NCI-H345 treated with DMSO at 0.1 percent for 48 hours (cell line): ENCODE results near the gene ZNF619.

Source experiments
- DNase-seq: peaks from one replicate; lab custom pipeline; 2025; ENCODE audit not compliant: unreplicated experiment; lab: John Stamatoyannopoulos, UW

Gene ZNF619

DNA sequence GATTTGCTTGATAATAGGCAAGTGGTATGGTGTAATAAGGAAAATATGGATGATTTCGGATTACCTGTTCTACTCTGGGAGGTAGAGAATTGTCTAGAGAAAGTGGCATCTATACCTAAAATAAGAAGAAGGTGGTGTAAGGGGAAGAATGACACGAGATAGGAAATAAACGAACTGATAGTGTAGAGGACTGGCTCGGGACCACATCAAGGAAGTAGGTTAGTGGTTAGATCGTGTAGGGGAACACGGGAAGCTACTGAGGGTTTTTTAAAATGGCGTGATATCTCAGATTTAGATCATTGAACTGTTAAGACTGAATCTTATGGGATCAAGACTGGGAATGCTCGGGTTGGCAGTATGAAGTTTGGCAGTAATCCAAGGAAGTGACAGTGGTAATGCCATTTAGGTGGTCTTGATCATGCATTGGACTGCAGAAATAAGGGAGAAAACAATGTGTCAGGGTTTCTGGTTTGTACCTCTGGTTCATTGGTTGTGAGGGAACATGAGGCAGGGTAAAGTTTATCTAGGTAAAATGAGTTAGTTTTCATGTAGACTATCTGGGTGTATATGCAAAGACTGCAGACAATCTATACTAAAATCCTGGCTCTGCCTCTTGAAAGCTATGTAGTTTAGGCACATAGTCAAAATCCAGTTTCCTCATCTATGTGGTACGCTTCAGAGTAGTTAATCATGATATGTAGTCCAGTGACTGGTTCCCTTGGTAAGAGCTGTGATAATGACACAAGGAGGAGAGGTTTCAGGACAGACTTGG lies 12.4 kb upstream of the ZNF619 start:
- no peak for DNase-seq

GRCh38 chr3:40465111-40465407 lies 11.9 kb upstream of the ZNF619 start:
- DNase-seq, result no peak

DNA sequence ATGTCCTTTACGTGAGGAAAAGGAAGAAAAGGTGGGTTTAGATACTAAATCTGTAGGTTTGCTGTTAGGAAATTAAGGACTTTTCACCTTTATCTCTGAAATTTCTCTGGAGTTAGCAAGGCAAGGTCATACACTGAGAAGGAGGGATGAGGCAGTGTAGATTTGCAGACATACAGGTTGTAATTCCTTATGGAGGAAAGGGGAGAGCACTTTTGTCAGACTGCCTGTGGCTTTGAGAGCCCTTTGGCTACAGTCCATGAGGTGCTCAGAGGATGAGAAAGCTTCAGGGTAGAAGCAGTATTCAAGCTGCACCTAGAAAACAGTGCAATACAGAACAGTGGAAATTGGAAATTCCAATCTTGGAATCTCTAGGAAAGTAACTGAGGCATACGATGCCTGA lies 11.5 kb upstream of the ZNF619 start:
- no peak for DNase-seq

- DNase-seq, result no peak
Observed at GRCh38 chr3:40468018-40468417, 8.9 kb upstream of the ZNF619 start.

- no peak for DNase-seq
Observed at GRCh38 chr3:40470701-40471100, 6.2 kb upstream of the ZNF619 start.

- no peak for DNase-seq
Observed at GRCh38 chr3:40477666-40478065, 744 bp downstream of the ZNF619 start.

DNA sequence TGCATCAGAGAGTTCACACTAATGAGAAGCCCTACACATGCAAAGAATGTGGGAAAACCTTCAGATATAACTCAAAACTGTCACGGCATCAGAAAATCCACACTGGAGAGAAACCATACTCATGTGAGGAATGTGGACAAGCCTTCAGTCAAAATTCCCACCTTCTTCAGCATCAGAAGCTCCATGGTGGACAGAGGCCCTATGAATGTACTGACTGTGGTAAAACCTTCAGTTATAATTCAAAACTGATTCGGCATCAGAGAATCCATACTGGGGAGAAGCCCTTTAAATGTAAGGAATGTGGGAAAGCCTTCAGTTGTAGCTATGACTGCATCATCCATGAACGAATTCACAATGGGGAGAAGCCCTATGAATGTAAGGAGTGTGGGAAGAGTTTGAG lies 10.2 kb downstream of the ZNF619 start:
- DNase-seq, result no peak

DNA sequence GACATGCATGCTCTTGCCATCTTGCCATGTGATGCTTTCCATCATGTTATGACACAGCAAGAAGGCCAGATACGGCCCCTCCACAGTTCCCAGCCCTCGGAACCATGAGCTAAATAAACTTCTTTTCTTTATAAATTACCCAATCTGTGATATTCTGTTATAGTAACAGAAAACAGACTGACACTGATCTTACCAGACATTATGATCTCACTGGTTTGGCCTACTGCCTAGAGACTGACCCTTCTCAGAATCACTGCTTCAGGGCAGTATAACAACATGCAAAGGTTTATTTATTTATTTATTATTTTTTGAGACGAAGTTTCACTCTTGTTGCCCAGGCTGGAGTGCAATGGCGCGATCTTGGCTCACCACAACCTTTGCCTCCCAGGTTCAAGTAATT lies 14.0 kb downstream of the ZNF619 start:
- no peak for DNase-seq

DNA sequence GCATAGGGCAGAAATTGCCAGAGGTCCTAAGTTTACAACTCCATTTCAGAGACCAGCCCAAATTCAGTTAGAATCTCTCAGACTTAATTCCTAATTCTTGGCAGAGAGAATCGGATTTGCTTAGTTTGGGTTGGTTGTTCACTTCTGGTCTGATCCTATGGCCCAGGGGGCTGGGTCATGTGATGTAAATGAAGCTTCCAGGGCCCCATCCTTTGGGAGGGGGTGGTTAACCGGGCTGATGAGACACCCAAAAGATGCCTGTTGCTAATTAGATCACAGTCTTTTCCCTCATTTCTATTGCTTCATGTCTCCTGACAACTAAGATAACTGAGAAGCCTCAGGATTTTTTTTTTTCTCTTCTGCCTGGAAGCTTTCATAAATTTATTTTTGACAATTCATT lies 17.8 kb downstream of the ZNF619 start:
- no peak for DNase-seq

DNA sequence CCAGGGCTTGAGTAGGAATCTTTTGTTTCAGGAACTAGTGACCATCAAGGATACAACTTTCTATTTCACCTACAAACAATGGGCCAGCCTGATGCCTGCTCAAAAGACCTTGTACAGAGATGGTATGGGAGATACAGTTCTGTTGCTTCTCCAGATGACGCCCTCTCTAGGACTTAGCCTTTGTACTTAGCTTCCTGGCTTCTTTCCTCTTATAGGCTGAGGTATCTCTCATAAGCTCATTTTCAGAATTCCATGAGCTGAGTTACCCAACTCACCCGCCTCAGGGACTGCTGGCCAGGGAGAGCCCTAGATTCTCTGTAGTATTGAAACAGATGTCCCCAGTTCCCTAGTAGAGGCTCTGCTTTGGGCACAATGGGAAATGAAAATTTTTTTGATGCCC lies 20.4 kb downstream of the ZNF619 start:
- no peak for DNase-seq

GRCh38 chr3:40499952-40500351 lies 23.0 kb downstream of the ZNF619 start:
- no peak for DNase-seq

DNA sequence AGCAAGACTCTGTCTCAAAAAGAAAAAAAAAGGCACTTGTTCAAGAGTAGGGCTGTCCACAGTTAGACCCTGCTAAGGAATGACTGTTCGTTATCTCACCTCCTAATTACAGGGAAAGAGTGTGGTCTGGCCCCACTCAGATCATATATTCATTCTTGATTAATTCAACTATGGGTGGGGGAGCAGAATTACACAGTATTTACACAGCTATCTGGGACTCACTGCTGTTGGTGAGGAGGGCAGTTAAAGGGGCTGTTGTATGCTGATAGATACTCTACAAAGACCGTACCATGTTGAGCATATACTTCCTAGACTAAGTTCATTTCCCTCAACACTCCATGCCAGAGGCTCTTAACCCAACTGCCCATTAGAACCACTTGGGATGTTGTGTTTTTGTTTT lies 25.1 kb downstream of the ZNF619 start:
- no peak for DNase-seq

DNA sequence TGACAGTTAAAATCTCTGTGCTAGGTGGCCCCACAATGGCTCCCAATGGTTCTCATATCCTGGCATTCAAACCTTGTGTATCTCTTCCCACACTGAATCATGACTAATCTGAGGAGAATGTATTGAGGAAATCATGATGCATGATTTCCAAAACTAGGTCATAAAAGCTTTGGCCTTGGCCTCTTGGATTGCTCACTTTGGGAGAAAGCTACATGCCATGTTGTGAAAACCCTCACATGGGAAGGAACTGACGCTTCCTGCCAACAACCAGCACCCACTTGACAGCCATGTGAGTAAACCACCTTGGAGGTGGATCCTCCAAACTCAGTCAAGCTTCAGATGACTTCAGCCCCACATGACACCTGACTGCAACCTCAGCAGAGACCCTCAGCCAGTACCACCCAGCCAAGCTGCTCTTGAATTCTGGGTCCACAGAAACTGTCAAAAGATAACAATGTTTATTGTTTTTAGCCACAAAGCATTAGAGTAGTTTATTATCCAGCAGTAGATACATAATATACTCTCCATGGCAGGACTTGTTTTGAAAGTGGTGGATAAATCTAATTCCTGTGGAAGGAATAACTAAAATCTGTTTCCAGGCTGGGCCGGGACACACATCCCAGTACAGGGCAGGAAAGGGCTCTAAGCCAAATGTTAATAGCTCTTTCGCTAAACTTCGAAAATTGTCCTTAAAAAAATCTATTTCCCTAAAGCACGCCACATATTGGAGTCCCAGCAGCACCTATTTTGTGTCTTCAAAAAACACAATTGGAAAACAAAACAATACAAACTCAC lies 27.9 kb downstream of the ZNF619 start:
- DNase-seq, result no peak

DNA sequence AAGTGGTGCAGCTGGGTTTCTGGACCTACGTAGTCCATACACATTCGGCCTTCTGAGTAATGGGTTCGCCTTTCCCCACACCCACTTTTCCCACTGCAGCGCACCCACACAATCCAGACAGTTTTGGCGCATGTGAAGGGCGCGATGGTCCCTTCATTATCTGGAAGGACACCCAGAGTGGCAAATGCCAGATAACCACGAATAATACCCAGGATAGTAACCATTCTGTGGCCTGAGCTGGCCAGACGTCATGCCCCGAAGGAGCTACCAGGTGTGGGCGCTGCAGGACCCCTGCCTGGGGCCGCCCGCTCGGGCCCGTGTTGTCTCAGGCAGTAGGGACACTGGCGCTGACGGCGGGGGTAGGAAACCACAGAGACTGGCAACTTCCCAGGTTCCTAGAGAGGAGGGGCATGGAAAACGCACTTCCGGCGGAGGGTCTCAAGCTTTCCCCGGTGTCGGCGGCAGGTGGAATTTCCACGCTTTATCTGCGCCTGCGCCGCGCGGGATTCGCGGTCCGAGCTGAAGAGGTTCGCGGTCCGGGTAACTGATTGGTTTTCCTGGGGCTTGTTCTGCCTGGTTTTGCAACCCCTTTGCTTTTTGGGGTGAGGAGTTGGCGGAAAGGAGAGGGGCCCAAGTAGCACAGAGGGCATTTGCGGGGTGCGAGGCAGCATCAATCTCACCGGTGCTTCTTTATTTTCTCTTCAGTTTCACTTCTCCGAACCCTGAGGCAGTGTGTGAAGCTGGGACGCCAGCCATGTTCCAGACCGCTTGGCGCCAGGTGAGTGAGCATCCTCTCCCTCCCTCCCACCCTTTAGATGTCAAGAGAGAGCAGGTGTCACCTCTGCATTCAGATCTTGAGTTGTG lies 28.9 kb downstream of the ZNF619 start, which contains the start of gene ZNF620:
ZNF620 (plus strand) TSS at position 441 of the 864 bp plus-strand sequence; CDS start at position 755, 314 bp downstream.
- peak; percentile 65 for DNase-seq

DNA sequence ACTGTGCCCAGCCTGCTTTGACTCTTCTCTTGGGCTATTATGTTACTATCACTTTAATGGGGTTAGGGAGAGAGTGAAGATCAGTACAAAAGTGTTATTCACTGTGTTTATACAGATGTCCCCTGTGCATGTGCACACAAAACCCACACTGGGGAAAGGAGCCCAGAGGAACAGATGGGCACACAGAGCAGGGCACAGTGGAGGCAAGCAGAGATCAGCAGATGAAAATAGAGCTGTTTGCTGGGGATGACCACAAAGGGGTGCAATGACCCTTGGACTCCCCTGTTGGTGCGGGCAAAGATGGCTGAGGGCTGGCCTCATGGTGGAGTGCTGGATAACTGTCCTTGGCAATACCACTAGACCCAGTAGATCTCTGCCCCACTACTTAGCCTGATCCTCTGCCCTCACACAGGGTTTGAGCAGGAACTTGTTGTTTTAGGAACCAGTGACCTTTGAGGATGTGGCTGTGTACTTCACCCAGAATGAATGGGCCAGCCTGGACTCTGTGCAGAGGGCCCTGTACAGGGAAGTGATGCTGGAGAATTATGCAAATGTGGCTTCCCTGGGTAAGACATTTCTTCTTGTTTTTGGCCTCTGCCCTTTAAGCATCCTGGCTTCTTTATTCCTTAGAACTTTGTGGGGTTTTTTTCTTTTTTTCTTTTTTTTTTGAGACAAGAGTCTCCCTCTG lies 34.3 kb downstream of the ZNF619 start:
- DNase-seq, result no peak

DNA sequence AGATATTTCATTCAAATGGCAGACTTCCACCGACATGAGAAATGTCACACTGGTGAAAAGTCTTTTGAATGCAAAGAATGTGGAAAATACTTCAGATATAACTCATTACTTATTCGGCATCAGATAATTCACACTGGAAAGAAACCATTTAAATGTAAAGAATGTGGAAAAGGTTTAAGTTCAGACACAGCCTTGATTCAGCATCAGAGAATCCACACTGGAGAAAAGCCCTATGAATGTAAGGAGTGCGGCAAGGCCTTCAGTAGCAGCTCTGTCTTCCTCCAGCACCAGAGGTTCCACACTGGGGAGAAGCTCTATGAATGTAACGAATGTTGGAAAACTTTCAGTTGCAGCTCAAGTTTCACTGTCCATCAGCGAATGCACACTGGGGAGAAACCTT lies 39.3 kb downstream of the ZNF619 start:
- DNase-seq, result no peak

DNA sequence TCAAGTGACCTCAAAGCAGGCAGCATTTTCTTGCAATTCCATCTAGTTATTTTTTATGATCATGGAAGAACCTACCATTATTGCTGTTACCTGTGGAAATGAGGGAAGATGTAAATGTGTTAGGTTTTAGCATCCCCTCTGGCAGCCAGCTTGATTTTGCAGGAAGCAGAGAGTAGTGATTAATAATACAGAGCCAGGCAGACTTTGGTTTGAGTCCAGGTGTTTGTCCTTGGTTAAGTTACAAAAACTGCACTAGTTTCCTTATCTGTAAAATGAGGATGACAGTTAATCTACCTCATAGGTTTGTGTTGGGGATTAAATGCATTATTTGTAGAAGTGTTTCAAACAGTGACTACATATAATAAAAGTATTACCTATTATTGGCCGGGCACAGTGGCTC lies 41.1 kb downstream of the ZNF619 start:
- DNase-seq, result no peak

GRCh38 chr3:40518848-40519247 lies 41.9 kb downstream of the ZNF619 start:
- DNase-seq, result no peak

DNA sequence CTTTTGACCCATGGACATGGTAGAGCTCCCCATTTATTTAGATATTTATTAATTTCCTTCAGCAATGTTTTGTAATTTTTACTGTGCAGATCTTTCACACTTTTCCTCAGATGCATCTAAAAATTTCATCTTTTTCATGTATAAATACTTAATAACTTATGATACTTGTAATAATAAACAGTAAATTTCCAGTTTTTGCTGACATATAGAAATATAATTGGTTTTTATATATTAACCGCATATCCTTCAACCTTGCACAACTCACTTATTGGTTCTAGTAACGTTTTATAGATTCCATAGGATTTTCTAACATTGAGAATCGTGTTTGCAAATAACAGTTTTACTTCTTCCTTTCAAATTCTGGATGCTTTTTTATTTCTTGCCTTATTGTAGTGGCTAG lies 44.3 kb downstream of the ZNF619 start:
- no peak for DNase-seq

DNA sequence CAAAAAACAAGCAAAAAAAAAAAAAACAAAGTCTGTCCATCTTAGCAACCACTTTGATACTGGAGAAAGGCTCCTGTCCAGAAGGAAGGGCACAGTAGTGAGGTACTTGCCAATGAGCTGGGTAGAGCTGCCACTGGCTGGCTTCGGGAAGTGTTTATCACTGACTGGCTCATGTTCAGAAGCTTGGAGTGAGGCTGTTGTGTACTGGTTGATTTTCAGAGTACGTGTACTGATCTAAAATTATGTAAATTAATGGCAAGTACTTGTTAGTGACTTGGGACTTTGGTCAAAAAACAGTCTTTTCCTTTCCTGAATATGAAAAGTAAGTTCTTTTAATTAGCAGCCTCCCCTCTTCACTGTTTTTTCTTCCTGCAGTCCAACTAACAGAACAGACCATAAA lies 46.9 kb downstream of the ZNF619 start:
- DNase-seq, result no peak

GRCh38 chr3:40524222-40524567 lies 47.3 kb downstream of the ZNF619 start:
- no peak for DNase-seq
